HFF-Myc (cell line): ENCODE measurements around the gene C1QTNF2.

Experiments used
- DNase-seq: peaks from one replicate; pipeline ENCODE4 v3.0.0-alpha.2; 2011; ENCODE audit warnings: low read depth; ENCODE audit errors: extremely low read depth
- H3K4me3 ChIP-seq: replicated peaks from 2 replicates; pipeline ENCODE4 v1.5.1; 2011; ENCODE audit warnings: low read depth, mild to moderate bottlenecking, control low read depth, low read length
- TF ChIP-seq, protein P1 (sequence below): IDR thresholded peaks from 2 replicates; pipeline ENCODE4 v1.5.1; 2012; ENCODE audit warnings: mild to moderate bottlenecking, low read depth, low read length, control low read depth; ENCODE audit errors: missing control alignments

C1QTNF2 gene

DNA sequence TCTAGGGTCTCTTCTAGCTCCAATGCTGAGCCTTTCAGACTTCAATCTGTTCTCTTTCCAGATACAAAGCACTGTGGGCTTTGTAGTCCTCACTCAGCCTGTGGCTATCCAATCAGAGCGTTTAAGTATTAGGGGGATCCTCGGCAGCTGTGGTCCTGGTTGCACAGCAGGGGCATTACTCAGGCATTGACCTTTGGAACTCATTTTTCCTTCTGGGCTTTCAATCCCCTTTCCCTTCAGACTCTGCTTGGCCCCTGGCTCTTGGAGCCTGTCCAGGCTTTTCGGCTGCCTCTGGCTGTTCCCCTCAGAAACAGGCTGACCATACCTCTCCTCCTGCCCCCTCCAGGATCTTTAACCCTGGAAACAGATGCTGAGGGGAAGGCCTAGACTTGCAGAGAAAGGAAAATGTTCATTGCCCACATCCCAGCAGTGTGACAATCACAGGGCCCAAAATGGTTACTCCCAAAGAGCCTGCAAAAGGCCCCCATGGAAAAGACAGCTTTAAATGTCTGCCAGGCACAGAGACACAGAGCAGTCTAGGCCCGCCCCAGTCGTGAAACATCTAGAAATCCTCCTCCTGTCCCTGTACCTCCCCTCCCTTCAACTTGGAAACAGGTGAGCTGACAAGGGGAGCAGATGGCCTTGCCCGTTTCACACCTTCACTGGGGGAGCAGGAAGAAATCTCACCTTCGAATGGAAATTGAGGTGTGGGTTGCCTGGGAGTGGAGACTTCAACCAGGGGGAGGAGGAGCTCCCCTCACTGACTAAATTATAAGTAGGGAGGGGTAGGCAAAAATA lies 13.7 kb downstream of the C1QTNF2 start:
- no peak overlapping the region for H3K4me3 ChIP-seq
- TF ChIP-seq, protein P1, sequence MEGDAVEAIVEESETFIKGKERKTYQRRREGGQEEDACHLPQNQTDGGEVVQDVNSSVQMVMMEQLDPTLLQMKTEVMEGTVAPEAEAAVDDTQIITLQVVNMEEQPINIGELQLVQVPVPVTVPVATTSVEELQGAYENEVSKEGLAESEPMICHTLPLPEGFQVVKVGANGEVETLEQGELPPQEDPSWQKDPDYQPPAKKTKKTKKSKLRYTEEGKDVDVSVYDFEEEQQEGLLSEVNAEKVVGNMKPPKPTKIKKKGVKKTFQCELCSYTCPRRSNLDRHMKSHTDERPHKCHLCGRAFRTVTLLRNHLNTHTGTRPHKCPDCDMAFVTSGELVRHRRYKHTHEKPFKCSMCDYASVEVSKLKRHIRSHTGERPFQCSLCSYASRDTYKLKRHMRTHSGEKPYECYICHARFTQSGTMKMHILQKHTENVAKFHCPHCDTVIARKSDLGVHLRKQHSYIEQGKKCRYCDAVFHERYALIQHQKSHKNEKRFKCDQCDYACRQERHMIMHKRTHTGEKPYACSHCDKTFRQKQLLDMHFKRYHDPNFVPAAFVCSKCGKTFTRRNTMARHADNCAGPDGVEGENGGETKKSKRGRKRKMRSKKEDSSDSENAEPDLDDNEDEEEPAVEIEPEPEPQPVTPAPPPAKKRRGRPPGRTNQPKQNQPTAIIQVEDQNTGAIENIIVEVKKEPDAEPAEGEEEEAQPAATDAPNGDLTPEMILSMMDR, result no peak
- DNase-seq, result no peak

DNA sequence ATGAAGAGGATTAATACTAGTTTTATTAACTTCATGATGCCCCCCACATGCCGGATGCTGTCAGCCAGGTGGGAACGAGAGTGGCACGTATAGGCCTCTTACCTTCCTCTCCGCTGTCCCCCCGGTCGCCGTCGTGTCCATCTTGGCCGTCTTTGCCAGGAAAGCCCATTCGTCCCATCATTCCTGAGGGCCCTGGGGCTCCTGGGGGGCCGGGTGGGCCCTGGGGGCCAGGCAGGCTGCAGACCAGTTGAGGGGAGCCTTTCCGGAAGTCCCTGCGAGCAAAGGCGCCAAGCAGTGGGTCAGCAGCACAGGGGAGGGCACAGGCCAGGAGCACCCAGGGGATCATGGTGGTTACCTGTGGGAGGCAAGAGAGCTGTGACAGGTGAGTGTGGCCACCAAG lies 15.8 kb downstream of the C1QTNF2 start:
- no peak for DNase-seq
- TF ChIP-seq, protein P1, result no peak
- H3K4me3 ChIP-seq, result no peak overlapping the region

GRCh38 chr5:160353379-160353778 lies 17.0 kb downstream of the C1QTNF2 start:
- no peak for DNase-seq
- H3K4me3 ChIP-seq, result no peak overlapping the region
- TF ChIP-seq, protein P1, result no peak

- TF ChIP-seq, protein P1, result no peak
- no peak overlapping the region for H3K4me3 ChIP-seq
- DNase-seq, result no peak
These were observed 18.1 kb downstream of the C1QTNF2 start for GRCh38 chr5:160352308-160352707.

- DNase-seq, result no peak
- TF ChIP-seq, protein P1, result no peak
- no peak overlapping the region for H3K4me3 ChIP-seq
These were observed 20.5 kb downstream of the C1QTNF2 start for GRCh38 chr5:160349935-160350303.

DNA sequence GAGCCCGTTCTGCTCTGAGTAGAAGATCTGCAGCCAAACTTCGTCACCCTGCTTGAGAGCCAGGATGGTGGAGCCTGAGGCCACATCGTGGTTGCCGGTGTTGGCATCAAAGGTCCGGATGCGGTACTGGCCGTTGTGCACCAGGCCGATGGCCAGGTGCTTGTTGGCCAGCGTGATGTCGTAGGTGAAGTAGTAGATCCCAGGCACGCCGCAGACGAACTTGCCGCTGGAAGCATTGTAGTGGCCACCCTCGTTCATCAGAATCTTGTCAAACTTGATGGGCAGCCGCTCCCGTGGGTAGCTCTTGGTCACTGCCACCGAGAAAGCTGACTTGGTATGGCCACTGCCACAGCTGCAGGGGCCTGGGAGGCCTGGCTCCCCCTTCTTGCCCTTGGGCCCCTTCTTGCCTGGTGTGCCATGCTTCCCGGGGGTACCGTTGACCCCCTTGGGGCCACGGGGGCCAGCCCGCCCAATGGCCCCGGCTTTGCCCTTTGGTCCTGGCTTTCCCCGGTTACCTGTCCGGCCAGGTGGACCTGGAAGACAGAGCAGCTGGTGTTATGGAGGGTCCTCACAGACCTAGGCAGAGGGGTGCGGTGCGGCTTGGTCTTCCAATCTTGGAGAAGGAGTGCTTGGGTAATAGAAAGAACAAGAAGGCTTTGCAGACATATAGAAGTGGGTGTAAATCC lies 21.0 kb downstream of the C1QTNF2 start:
- DNase-seq, result no peak
- TF ChIP-seq, protein P1, result no peak
- no peak overlapping the region for H3K4me3 ChIP-seq
